Body of pancreas (tissue), 4 donors: ENCODE measurements around the gene TCF7L1. TPM values are rescaled to one million over a fixed set of nuclear protein-coding genes. Genes with fewer than 3 reads are reported as not detected.
A peak's percentile ranks its signal among the peaks of the same experiment; 100 is the strongest.

Source experiments
- ATAC-seq: fragments of 150-250 bp; one replicate; pipeline ENCODE4 v1.9.1; 2016
- DNase-seq, 4 donors: peaks; one replicate each; pipeline ENCODE4 v3.0.0-alpha.2; 2019
- H3K27ac ChIP-seq, 4 donors: fragments of 200-600 bp; sonication (generic); 1 replicate in 3 of 4; 2 replicates in 1 of 4; pipeline versions ENCODE4 v1.5.1 to v1.6.1; 2016 to 2019; ENCODE audit warnings: mild to moderate bottlenecking in 1 of 4, mixed read lengths in 1 of 4, moderate library complexity in 1 of 4
- H3K27me3 ChIP-seq, 2 donors: fragments of 200-600 bp; sonication (generic); one replicate each; pipeline ENCODE4 v1.6.0; 2016; ENCODE audit warnings: mild to moderate bottlenecking in 1 of 2
- H3K36me3 ChIP-seq, 2 donors: fragments of 200-600 bp; sonication (generic); replicated peaks in 1 of 2; 2 replicates each; pipeline ENCODE4 v1.5.1; 2016; ENCODE audit warnings: low read depth in 2 of 2; ENCODE audit not compliant: insufficient read depth in 1 of 2
- H3K4me1 ChIP-seq: fragments of 200-600 bp; sonication (generic); one replicate; pipeline ENCODE4 v1.6.0; 2016
- H3K4me3 ChIP-seq, 2 donors: fragments of 200-600 bp; sonication (generic); 1 replicate in 1 of 2; 2 replicates in 1 of 2; pipeline ENCODE4 v1.5.1; 2016 to 2019
- H3K9me3 ChIP-seq, 3 donors: fragments of 200-600 bp; sonication (generic); 1 replicate in 2 of 3; 2 replicates in 1 of 3; pipeline ENCODE4 v1.5.1; 2016
- POLR2A ChIP-seq, 3 donors: fragments of 450-650 bp; IDR thresholded peaks; one replicate each; pipeline ENCODE4 v1.6.1; 2016; ENCODE audit warnings: antibody characterized with exemption in 3 of 3, mild to moderate bottlenecking in 2 of 3
- WGBS, 2 donors: methylation state at CpG; one replicate each; pipeline ENCODE4 v1.1.5; 2017; 5-methylcytosine and 5-hydroxymethylcytosine counted together
- intact Hi-C: fragments of 100-400 bp; cut with DNase I; formaldehyde crosslinking; loops from one replicate; pipeline ENCODE4 v1.15.1; 2023
- total RNA-seq, 2 donors: library from RNA; depleted of rRNA; stranded (reverse); fragments of >200 nt; gene quantifications; one replicate each; pipeline ENCODE4 v1.1.0, GENCODE V29; 2016
- TF ChIP-seq, protein P1 (sequence below), 7 experiments: fragments of 450-650 bp in 4 of 7; fragments of 200-600 bp in 3 of 7; sonication (generic) in 3 of 7; IDR thresholded peaks; one replicate each; pipeline ENCODE4 v1.5.1; 2016 to 2019; ENCODE audit warnings: antibody characterized with exemption in 7 of 7

The TCF7L1 gene
- total RNA-seq, 2 donors from 2014 or later: 2.1 to 4.3 TPM

DNA sequence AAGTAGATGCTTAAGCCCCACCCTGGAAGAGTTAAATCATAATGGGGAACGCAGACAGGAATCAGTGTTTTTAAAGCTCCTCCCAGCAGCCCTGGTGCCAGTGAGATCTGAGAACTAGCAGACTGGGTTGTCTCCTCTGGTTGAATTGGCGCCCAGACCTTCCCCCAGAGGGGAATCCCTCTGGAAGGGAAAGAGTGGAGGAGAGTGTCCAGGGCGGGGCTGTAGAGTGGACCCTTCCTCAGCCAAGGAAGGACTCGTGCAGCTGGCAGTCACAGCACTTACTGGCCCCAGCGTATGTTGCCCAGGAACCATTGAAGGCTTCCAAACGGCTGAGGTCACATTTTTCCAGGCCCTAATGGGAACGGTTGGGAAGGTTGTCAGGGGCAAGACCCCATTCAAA, 132.1 kb downstream of the TCF7L1 start:
- Histone ChIP-seq H3K4me1 (peaks cover 15% of the 10 kb centered on the region), H3K4me3 (no peak overlapping the region), H3K9me3 (no peaks in the 10 kb centered on the region), H3K36me3 (no peaks in the 10 kb centered on the region), H3K27me3 (no peaks in the 10 kb centered on the region), H3K27ac (no peak overlapping the region)
- intact Hi-C loops: no loop called here
- DNase-seq: peak in 1 of 4 donors; percentile 13
- TF ChIP-seq, protein P1, sequence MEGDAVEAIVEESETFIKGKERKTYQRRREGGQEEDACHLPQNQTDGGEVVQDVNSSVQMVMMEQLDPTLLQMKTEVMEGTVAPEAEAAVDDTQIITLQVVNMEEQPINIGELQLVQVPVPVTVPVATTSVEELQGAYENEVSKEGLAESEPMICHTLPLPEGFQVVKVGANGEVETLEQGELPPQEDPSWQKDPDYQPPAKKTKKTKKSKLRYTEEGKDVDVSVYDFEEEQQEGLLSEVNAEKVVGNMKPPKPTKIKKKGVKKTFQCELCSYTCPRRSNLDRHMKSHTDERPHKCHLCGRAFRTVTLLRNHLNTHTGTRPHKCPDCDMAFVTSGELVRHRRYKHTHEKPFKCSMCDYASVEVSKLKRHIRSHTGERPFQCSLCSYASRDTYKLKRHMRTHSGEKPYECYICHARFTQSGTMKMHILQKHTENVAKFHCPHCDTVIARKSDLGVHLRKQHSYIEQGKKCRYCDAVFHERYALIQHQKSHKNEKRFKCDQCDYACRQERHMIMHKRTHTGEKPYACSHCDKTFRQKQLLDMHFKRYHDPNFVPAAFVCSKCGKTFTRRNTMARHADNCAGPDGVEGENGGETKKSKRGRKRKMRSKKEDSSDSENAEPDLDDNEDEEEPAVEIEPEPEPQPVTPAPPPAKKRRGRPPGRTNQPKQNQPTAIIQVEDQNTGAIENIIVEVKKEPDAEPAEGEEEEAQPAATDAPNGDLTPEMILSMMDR (IDR thresholded peaks at IDR 0.05): no peak
- TF ChIP-seq POLR2A (IDR thresholded peaks at IDR 0.05): no peak
- WGBS, 2 donors: 52 to 60% methylated on average over 7 of the region's 7 CpGs
- ATAC-seq: no peak

DNA sequence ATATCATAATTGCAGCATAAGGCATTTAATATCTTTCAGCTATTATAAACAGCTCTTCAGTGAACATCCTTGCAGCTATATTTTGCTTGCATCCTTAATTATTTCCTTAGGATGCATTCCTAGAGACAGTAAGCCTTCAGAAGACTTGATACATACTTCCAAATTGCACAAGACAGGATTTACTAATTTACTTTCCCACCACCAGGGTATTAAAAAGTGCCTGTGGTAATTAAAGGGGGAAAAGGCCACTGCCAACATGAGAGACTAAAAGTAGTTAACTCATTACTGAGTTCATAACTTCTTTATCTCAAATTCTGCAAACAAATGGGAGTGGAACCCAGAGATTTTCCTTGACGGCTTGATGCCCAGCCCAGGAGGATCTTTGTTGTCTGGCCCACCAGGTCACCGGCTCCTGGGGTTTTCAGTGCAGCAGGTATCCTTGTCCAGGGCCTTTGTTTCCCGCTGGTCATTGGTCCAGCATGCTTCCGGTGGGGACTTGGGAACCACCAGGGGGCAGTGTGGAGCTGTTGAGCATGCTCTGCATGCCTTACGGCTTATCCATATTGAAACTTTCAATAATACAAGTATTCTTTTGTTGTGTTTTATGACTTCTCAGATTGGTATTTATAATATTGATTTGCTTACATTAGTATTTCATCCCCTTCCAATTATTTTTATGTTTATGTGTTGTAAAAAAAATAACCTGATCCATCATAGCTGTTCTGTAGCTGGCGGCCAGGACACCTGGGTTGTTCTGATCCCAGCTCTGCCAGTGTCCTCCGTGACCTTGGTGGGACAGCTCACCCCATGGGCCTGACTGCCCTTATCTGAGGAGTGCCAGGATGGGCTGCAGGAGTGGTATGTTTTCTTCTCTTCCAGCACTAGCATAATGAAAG, 133.2 kb downstream of the TCF7L1 start:
- no peaks in the 10 kb centered on the region for H3K9me3 ChIP-seq
- no peaks in the 10 kb centered on the region for H3K27me3 ChIP-seq
- no peak overlapping the region for H3K4me3 ChIP-seq
- no peak for TF ChIP-seq POLR2A (IDR thresholded peaks at IDR 0.05)
- TF ChIP-seq, protein P1 (IDR thresholded peaks at IDR 0.05): peak; percentile 69 to 88 (median 76)
- peaks cover 15% of the 10 kb centered on the region for H3K4me1 ChIP-seq
- 19 to 21% methylated on average over 7 of the region's 7 CpGs for WGBS, 2 donors
- ATAC-seq: peak; percentile 75
- peak; percentile 73 to 84 (median 80) for DNase-seq
- no peaks in the 10 kb centered on the region for H3K36me3 ChIP-seq
- H3K27ac ChIP-seq: no peak overlapping the region
- intact Hi-C loops: no loop called here

DNA sequence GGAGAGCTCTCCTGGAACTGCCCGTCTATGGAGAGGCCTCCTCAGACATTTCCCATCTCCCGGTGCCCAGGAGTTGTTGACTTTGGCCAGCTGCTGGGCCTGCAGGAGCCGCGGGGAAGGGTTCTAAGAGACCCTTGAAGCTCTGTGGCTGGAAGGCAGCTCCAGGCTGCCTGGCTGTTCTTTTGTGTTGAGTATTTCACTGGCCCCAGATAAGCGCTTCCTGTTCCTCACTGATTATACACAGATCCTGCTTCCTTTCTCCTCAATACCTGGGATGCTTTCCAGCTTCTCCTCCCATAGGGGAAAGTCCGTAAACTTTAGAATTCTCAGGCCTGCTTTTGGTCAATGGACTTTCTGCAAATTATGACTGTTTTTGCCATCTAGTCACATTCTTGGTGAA, 136.8 kb downstream of the TCF7L1 start:
- 31 to 50% methylated on average over 6 of the region's 6 CpGs for whole genome bisulfite sequencing, 2 donors
- DNase-seq (no peak), ATAC-seq (peak; percentile 32)
- no peak for TF ChIP-seq POLR2A (IDR thresholded peaks at IDR 0.05)
- TF ChIP-seq, protein P1 (IDR thresholded peaks at IDR 0.05): no peak
- Histone ChIP-seq H3K27me3 (no peaks in the 10 kb centered on the region), H3K4me3 (no peak overlapping the region), H3K4me1 (peaks cover 15% of the 10 kb centered on the region), H3K9me3 (no peaks in the 10 kb centered on the region), H3K27ac (peak overlapping the region in 1 of 4 donors; percentile 61), H3K36me3 (no peaks in the 10 kb centered on the region)
- intact Hi-C loops: no loop called here

DNA sequence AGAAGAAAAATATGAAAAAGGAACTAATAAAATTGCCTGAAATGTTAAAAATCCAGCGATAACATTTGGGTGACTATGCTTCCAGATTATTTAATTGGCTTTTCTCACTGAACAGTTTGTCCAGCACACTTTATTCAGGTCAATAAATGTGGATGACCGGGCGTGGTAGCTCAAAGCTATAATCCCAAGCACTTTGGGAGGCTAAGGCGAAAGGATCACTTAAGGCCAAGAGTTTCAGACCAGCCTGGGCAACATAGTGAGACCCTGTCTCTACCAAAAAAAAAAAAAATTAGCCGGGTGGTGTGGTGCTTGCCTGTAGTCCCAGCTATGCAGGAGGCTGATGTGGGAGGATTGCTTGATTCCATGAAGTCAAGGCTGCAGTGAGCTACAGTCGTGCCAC, 139.2 kb downstream of the TCF7L1 start:
- ATAC-seq (no peak), DNase-seq (no peak)
- peaks cover 4% of the 10 kb centered on the region for H3K4me1 ChIP-seq
- no peaks in the 10 kb centered on the region for H3K27me3 ChIP-seq
- no peaks in the 10 kb centered on the region for H3K9me3 ChIP-seq
- TF ChIP-seq POLR2A (IDR thresholded peaks at IDR 0.05): no peak
- TF ChIP-seq, protein P1 (IDR thresholded peaks at IDR 0.05): no peak
- no peak overlapping the region for H3K27ac ChIP-seq
- 81 to 91% methylated on average over 6 of the region's 6 CpGs for WGBS, 2 donors
- intact Hi-C loops: no loop called here
- no peaks in the 10 kb centered on the region for H3K36me3 ChIP-seq
- H3K4me3 ChIP-seq: no peak overlapping the region
